Stimulated activated CD4-positive, alpha-beta T cell treated with anti-CD3 and anti-CD28 coated beads, Interleukin-1b, Interleukin-23, amount 100 ng/mL, for 1 hour (primary cell): Measurements from ENCODE around the gene SRP72.

Source experiments
- DNase-seq, 2 donors: peaks; one replicate each; pipeline ENCODE4 v3.0.0-alpha.2; 2020; ENCODE audit warnings: low read depth in 2 of 2

SRP72 gene

DNA sequence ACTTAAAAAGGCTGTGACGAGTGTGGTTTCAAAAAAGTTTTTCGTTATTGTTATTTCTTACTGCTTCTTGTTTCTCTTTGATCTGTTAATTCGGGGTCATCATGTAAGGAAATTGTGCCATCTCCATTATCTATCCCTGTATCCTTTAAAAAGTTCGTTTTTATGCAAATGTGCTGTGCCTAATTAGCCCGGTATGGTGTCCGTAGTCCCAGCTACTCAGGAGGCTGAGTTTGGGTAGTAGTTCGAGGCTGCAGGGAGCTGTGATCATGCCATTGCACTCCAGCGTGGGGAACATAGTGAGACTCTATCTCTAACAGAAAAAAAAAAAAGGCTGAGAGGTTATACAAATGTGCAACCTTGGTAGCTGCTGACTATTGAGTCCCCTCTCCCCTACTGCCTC lies 83.2 kb downstream of the SRP72 start:
- DNase-seq = no peak

DNA sequence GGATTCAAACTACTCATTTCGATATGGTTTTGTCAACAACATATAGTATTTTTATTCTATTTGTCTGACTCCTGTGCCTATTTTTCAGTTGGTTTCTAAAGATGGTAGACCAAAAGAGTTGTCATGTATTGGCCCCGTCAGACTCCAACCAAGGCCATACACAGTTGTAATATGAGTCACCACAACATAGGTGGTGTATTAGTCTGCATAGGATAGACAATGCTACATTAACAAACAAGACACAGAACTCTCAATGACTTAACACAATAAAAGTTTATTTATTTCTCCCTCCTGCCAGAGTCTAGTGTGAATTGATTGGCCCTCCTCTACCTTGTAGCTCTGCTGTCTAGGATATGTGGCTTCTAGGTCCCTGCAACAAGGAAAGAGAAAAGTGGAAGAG lies 84.1 kb downstream of the SRP72 start:
- no peak for DNase-seq

DNA sequence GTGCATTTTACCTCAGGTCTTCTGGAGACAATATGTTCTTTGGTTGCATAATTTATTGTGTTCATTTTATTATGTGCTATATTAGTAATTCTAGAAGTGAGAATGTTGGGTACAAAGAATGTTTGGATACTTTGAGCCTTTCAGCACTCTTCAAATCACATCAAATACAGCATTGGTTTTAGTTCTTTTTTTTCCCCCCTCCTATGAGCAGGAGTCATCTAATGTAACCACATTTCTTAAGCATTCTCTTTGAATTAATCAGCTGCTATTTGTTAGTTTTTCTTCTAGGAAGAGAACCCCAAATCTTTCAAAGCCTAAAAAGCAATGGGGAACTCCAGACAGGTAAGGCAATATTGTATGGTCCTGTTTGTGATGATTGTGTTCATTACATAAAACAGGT lies 84.9 kb downstream of the SRP72 start:
- DNase-seq = no peak
